ENCODE data around the gene CASTOR1.

The CASTOR1 gene

DNA sequence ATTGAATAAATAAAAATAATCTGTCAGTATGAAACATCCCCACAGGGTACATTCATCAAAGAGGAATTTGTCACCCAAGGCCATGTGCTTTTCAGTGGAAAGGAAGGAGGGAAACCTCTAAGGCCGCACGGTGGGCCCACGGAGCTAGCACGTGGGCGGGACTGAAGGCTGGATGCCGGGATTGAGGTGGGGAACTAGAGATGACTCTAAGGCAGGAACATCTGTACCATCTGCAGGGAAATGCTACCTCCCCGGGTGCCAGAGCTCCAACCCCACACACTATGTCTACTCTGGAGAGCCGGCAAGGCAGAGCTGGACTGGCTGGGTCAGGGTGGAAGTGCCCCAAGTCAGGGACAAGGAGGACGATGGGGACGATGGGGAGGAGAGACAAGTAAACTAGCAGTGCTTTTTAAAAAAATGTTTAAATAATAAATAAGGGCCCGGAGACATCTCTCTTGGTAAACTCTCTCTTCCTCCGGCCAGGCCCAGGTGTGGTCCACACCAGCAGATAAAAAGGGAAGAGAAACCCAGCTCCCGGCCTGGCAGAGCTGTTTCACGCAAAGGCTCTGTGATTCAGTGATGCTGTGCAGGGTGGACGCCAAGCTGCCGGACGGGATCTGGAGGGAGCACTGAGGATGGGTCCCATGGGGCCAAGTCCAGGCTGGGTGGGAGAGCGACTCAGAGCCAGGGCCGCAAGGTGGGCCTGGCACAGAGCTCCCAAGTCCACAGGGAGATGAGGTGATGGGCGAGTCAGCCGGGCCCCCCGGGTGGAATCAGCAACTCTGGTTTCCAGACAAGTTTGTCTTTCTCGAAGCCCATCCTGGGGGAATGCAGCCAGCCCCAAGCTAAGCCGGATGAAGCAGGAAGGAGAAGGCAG lies 48.5 kb downstream of the CASTOR1 start:
- no peak overlapping the region for H2BK120ac ChIP-seq (ENCODE audit: low read depth, low read length)
- no peak for DNase-seq
- H3K79me2 ChIP-seq (ENCODE audit: control insufficient read depth, insufficient read depth, low read length) = no peaks in the 10 kb centered on the region
- H3K4ac ChIP-seq (ENCODE audit: low read depth, low read length) = no peak overlapping the region
- no peak overlapping the region for H2BK15ac ChIP-seq (replicated peaks; ENCODE audit: low read depth)
- H3K36me3 ChIP-seq (ENCODE audit: control insufficient read depth, insufficient read depth, low read length) = no peaks in the 10 kb centered on the region
- no peak overlapping the region for H3K9ac ChIP-seq (ENCODE audit: low read length)
- no peak overlapping the region for H4K5ac ChIP-seq (ENCODE audit: low read length)
- H3K27ac ChIP-seq (ENCODE audit: low read depth, low read length) = no peak overlapping the region
- H3K79me1 ChIP-seq (ENCODE audit: low read length) = no peaks in the 10 kb centered on the region
- no peaks in the 10 kb centered on the region for H3K27me3 ChIP-seq (ENCODE audit: insufficient read depth, low read length, poor library complexity)
- H2AK5ac ChIP-seq (ENCODE audit: low read length) = no peak overlapping the region
- H3K4me3 ChIP-seq (ENCODE audit: low read length) = no peak overlapping the region
- H4K8ac ChIP-seq (ENCODE audit: low read depth, low read length) = no peak overlapping the region
- H3K56ac ChIP-seq (ENCODE audit: low read length) = no peak overlapping the region
- no CpG with 5 or more reads among the region's 24 CpGs for WGBS (ENCODE audit: extremely low coverage, insufficient coverage, low lambda C conversion rate)
- peaks cover 8% of the 10 kb centered on the region for H3K4me1 ChIP-seq (ENCODE audit: control insufficient read depth, low read depth, low read length)
- no peak overlapping the region for H2BK5ac ChIP-seq (ENCODE audit: low read length)
- H3K18ac ChIP-seq (ENCODE audit: low read length) = no peak overlapping the region
- H3K23ac ChIP-seq (ENCODE audit: low read length) = no peak overlapping the region
- H3K4me2 ChIP-seq (ENCODE audit: low read length) = no peak overlapping the region

- WGBS (ENCODE audit: extremely low coverage, insufficient coverage, low lambda C conversion rate) = no CpG with 5 or more reads among the region's 17 CpGs
Observed at GRCh38 chr22:30239488-30240405, 49.6 kb downstream of the CASTOR1 start.

DNA sequence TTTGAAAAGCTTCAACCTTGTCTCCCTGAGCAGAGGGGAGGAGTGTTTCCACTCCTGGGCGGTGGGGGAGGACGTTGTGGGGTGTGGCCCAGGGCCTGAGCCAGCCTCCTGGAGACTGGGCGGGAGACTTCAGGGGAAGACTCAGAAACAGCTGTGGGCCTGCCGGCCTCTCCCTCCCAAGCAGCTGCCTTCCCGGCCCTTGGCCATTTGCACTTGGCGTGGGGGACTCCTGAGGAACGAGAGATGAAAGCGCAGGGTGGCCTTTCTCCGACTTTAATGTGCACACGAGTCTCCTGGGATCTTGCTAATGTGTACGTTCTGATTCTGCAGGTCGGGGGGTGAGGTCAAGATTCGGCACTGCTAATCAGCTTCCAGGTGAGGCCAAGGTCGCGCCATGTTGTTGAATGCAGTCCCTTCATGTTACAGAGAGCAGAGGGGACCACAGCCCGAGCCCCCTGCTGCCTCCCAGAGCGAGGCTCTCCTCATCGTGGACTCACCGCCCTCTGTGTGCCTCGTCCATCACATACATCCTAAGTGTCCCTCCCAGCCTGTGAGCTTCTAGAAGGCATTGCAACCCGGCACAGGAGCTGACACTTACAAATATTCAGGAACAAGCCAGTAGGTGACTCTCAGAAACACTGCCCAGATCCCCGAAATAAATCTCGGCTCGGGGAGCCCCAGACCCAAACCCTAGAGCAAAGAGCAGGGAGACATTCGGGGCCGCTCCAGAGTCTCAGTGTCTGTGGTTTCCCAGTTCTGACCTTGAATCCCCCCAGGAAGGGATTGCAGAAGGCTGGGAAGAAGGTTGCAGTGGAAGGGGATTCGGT lies 50.4 kb downstream of the CASTOR1 start:
- Histone ChIP-seq H3K18ac (ENCODE audit: low read length) (no peak overlapping the region), H4K5ac (ENCODE audit: low read length) (no peak overlapping the region), H3K4me3 (ENCODE audit: low read length) (no peak overlapping the region), H4K8ac (ENCODE audit: low read depth, low read length) (no peak overlapping the region), H3K79me1 (ENCODE audit: low read length) (no peaks in the 10 kb centered on the region), H3K9ac (ENCODE audit: low read length) (no peak overlapping the region), H3K27me3 (ENCODE audit: insufficient read depth, low read length, poor library complexity) (no peaks in the 10 kb centered on the region), H3K4me1 (ENCODE audit: control insufficient read depth, low read depth, low read length) (peaks cover 11% of the 10 kb centered on the region), H3K23ac (ENCODE audit: low read length) (no peak overlapping the region), H2AK5ac (ENCODE audit: low read length) (no peak overlapping the region), H3K79me2 (ENCODE audit: control insufficient read depth, insufficient read depth, low read length) (no peaks in the 10 kb centered on the region), H3K27ac (ENCODE audit: low read depth, low read length) (no peak overlapping the region), H3K56ac (ENCODE audit: low read length) (peak overlapping the region; percentile 53), H3K4me2 (ENCODE audit: low read length) (no peak overlapping the region), H3K4ac (ENCODE audit: low read depth, low read length) (no peak overlapping the region), H2BK120ac (ENCODE audit: low read depth, low read length) (no peak overlapping the region), H2BK5ac (ENCODE audit: low read length) (no peak overlapping the region), H3K36me3 (ENCODE audit: control insufficient read depth, insufficient read depth, low read length) (no peaks in the 10 kb centered on the region), H2BK15ac (replicated peaks; ENCODE audit: low read depth) (no peak overlapping the region)
- peak; percentile 60 for DNase-seq
- WGBS (ENCODE audit: extremely low coverage, insufficient coverage, low lambda C conversion rate) = no CpG with 5 or more reads among the region's 27 CpGs

More at GRCh38 chr22:30239488-30240405, 49.6 kb downstream of the CASTOR1 start:
- H3K56ac ChIP-seq (ENCODE audit: low read length) = no peak overlapping the region
- H2BK15ac ChIP-seq (replicated peaks; ENCODE audit: low read depth) = no peak overlapping the region
- H3K23ac ChIP-seq (ENCODE audit: low read length) = no peak overlapping the region
- H3K27ac ChIP-seq (ENCODE audit: low read depth, low read length) = no peak overlapping the region
- H3K4ac ChIP-seq (ENCODE audit: low read depth, low read length) = no peak overlapping the region
- DNase-seq = no peak
- no peak overlapping the region for H3K4me2 ChIP-seq (ENCODE audit: low read length)
- H2BK5ac ChIP-seq (ENCODE audit: low read length) = no peak overlapping the region
- H4K8ac ChIP-seq (ENCODE audit: low read depth, low read length) = no peak overlapping the region
- no peak overlapping the region for H3K9ac ChIP-seq (ENCODE audit: low read length)
- H3K79me2 ChIP-seq (ENCODE audit: control insufficient read depth, insufficient read depth, low read length) = no peaks in the 10 kb centered on the region
- H3K27me3 ChIP-seq (ENCODE audit: insufficient read depth, low read length, poor library complexity) = no peaks in the 10 kb centered on the region
- no peak overlapping the region for H2BK120ac ChIP-seq (ENCODE audit: low read depth, low read length)
- H3K4me3 ChIP-seq (ENCODE audit: low read length) = no peak overlapping the region
- no peak overlapping the region for H2AK5ac ChIP-seq (ENCODE audit: low read length)
- no peaks in the 10 kb centered on the region for H3K79me1 ChIP-seq (ENCODE audit: low read length)
- no peak overlapping the region for H3K18ac ChIP-seq (ENCODE audit: low read length)
- no peaks in the 10 kb centered on the region for H3K36me3 ChIP-seq (ENCODE audit: control insufficient read depth, insufficient read depth, low read length)
- H4K5ac ChIP-seq (ENCODE audit: low read length) = no peak overlapping the region
- peaks cover 11% of the 10 kb centered on the region for H3K4me1 ChIP-seq (ENCODE audit: control insufficient read depth, low read depth, low read length)

DNA sequence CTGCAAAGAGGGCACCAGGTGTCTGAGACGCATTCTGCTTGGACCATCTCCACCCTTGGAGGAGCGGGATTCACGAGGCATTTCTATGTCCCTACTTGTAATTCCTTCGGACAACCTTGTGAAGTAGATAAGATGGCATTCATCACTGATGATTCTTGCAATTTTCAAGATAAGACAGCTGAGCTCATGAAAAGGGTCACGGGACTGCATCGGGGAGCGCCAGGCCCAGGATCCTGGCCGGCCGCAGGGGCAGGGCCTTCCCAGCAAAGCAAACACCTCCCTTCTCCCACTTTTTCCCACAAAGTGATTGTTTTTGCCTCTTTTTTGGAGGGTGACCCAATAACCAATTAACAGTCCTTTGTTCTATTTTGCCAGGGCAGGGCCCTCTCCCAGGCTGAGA lies 51.2 kb downstream of the CASTOR1 start:
- H3K56ac ChIP-seq (ENCODE audit: low read length) = peak overlapping the region; percentile 22
- no peak overlapping the region for H3K9ac ChIP-seq (ENCODE audit: low read length)
- WGBS (ENCODE audit: extremely low coverage, insufficient coverage, low lambda C conversion rate) = no CpG with 5 or more reads among the region's 9 CpGs
- H4K5ac ChIP-seq (ENCODE audit: low read length) = no peak overlapping the region
- H3K27me3 ChIP-seq (ENCODE audit: insufficient read depth, low read length, poor library complexity) = no peaks in the 10 kb centered on the region
- H2AK5ac ChIP-seq (ENCODE audit: low read length) = no peak overlapping the region
- no peak overlapping the region for H2BK120ac ChIP-seq (ENCODE audit: low read depth, low read length)
- no peak overlapping the region for H2BK15ac ChIP-seq (replicated peaks; ENCODE audit: low read depth)
- no peak overlapping the region for H3K4ac ChIP-seq (ENCODE audit: low read depth, low read length)
- H4K8ac ChIP-seq (ENCODE audit: low read depth, low read length) = no peak overlapping the region
- H2BK5ac ChIP-seq (ENCODE audit: low read length) = no peak overlapping the region
- no peak overlapping the region for H3K4me2 ChIP-seq (ENCODE audit: low read length)
- no peak overlapping the region for H3K4me3 ChIP-seq (ENCODE audit: low read length)
- peaks cover 11% of the 10 kb centered on the region for H3K4me1 ChIP-seq (ENCODE audit: control insufficient read depth, low read depth, low read length)
- DNase-seq = no peak
- no peaks in the 10 kb centered on the region for H3K79me1 ChIP-seq (ENCODE audit: low read length)
- no peak overlapping the region for H3K23ac ChIP-seq (ENCODE audit: low read length)
- H3K18ac ChIP-seq (ENCODE audit: low read length) = no peak overlapping the region
- H3K79me2 ChIP-seq (ENCODE audit: control insufficient read depth, insufficient read depth, low read length) = no peaks in the 10 kb centered on the region
- H3K36me3 ChIP-seq (ENCODE audit: control insufficient read depth, insufficient read depth, low read length) = no peaks in the 10 kb centered on the region
- no peak overlapping the region for H3K27ac ChIP-seq (ENCODE audit: low read depth, low read length)

- H3K4me3 ChIP-seq (ENCODE audit: low read length) = no peak overlapping the region
- no peak overlapping the region for H3K4ac ChIP-seq (ENCODE audit: low read depth, low read length)
- H3K36me3 ChIP-seq (ENCODE audit: control insufficient read depth, insufficient read depth, low read length) = no peaks in the 10 kb centered on the region
- no peak overlapping the region for H3K27ac ChIP-seq (ENCODE audit: low read depth, low read length)
- no peak overlapping the region for H3K56ac ChIP-seq (ENCODE audit: low read length)
- WGBS (ENCODE audit: extremely low coverage, insufficient coverage, low lambda C conversion rate) = no CpG with 5 or more reads among the region's 5 CpGs
- no peak overlapping the region for H2AK5ac ChIP-seq (ENCODE audit: low read length)
- peaks cover 11% of the 10 kb centered on the region for H3K4me1 ChIP-seq (ENCODE audit: control insufficient read depth, low read depth, low read length)
- no peak overlapping the region for H3K18ac ChIP-seq (ENCODE audit: low read length)
- H4K5ac ChIP-seq (ENCODE audit: low read length) = no peak overlapping the region
- no peaks in the 10 kb centered on the region for H3K79me1 ChIP-seq (ENCODE audit: low read length)
- H2BK15ac ChIP-seq (replicated peaks; ENCODE audit: low read depth) = no peak overlapping the region
- H4K8ac ChIP-seq (ENCODE audit: low read depth, low read length) = no peak overlapping the region
- H3K23ac ChIP-seq (ENCODE audit: low read length) = no peak overlapping the region
- no peak overlapping the region for H2BK120ac ChIP-seq (ENCODE audit: low read depth, low read length)
- H3K27me3 ChIP-seq (ENCODE audit: insufficient read depth, low read length, poor library complexity) = no peaks in the 10 kb centered on the region
- H3K9ac ChIP-seq (ENCODE audit: low read length) = no peak overlapping the region
- H3K4me2 ChIP-seq (ENCODE audit: low read length) = no peak overlapping the region
- H2BK5ac ChIP-seq (ENCODE audit: low read length) = no peak overlapping the region
- no peak for DNase-seq
- no peaks in the 10 kb centered on the region for H3K79me2 ChIP-seq (ENCODE audit: control insufficient read depth, insufficient read depth, low read length)
Observed at GRCh38 chr22:30236875-30237274, 52.4 kb downstream of the CASTOR1 start.

All from mesendoderm (in vitro differentiated cells).